ENCODE results near the gene CSTF1.

GRCh38 chr20:56400001-56400640, 7.7 kb downstream of the CSTF1 start:
- TF ChIP-seq RAD21 (IDR thresholded peaks at IDR 0.05 in 1 of 2, conservative IDR thresholded peaks at IDR 0.05 in 1 of 2; ENCODE audit: low read depth in 2 of 2, low read length in 2 of 2) = peak; percentile 45 to 56
- no peak for TF ChIP-seq POLR2A (IDR thresholded peaks at IDR 0.05; ENCODE audit: control extremely low read depth in 1 of 2, low read depth in 2 of 2, low read length in 2 of 2)
- peak in 2 of 3 experiments; percentile 45 to 83; a peak in 2 of 4 replicates for TF ChIP-seq CTCF (IDR thresholded peaks at IDR 0.05; ENCODE audit: control extremely low read depth in 1 of 3, insufficient read depth in 1 of 3, low read depth in 1 of 3, low read length in 3 of 3)
- TF ChIP-seq ZNF274 (IDR thresholded peaks at IDR 0.05; ENCODE audit: borderline replicate concordance, extremely low read depth, low read length) = no peak
- TF ChIP-seq CEBPB (IDR thresholded peaks at IDR 0.05; ENCODE audit: low read depth, low read length) = no peak
- TF ChIP-seq SUZ12 (IDR thresholded peaks at IDR 0.05; ENCODE audit: low read length) = no peak
- TF ChIP-seq SP4 (IDR thresholded peaks at IDR 0.05; ENCODE audit: low read length) = no peak
- no peak for TF ChIP-seq MAX (IDR thresholded peaks at IDR 0.05)
